Ishikawa (cell line): ENCODE data around the gene MYDGF.

Experiments
- CEBPB ChIP-seq: IDR thresholded peaks from 2 replicates; pipeline ENCODE4 v1.6.1; 2012
- CREB1 ChIP-seq: IDR thresholded peaks from 2 replicates; pipeline ENCODE4 v1.6.1; 2012; ENCODE audit warnings: low read depth
- EGR1 ChIP-seq: IDR thresholded peaks from 2 replicates; pipeline ENCODE4 v1.6.1; 2012
- EP300 ChIP-seq: IDR thresholded peaks from 2 replicates; pipeline ENCODE4 v1.6.1; 2012; ENCODE audit warnings: borderline replicate concordance
- FOXM1 ChIP-seq: IDR thresholded peaks from 2 replicates; pipeline ENCODE4 v1.6.1; 2012; ENCODE audit warnings: low read depth, borderline replicate concordance
- NFIC ChIP-seq: IDR thresholded peaks from 2 replicates; pipeline ENCODE4 v1.6.1; 2012
- RAD21 ChIP-seq: IDR thresholded peaks from 2 replicates; pipeline ENCODE4 v1.6.1; 2012; ENCODE audit warnings: low read depth
- TAF1 ChIP-seq: IDR thresholded peaks from 2 replicates; pipeline ENCODE4 v1.6.1; 2012; ENCODE audit warnings: low read depth, mild to moderate bottlenecking
- TCF12 ChIP-seq: IDR thresholded peaks from 2 replicates; pipeline ENCODE4 v1.6.1; 2012; ENCODE audit warnings: low read depth
- TEAD4 ChIP-seq: IDR thresholded peaks from 2 replicates; pipeline ENCODE4 v1.6.1; 2012
- USF1 ChIP-seq: IDR thresholded peaks from 2 replicates; pipeline ENCODE4 v1.6.1; 2012
- YY1 ChIP-seq: IDR thresholded peaks from 2 replicates; pipeline ENCODE4 v1.6.1; 2012; ENCODE audit warnings: low read depth
- ZBTB7A ChIP-seq: IDR thresholded peaks from 2 replicates; pipeline ENCODE4 v1.6.1; 2012; ENCODE audit warnings: low read depth
- TF ChIP-seq, protein P1 (sequence below): IDR thresholded peaks from 2 replicates; pipeline ENCODE4 v1.6.1; 2012; ENCODE audit warnings: low read depth, mild to moderate bottlenecking
- TF ChIP-seq, protein P2 (sequence below): IDR thresholded peaks from 2 replicates; pipeline ENCODE4 v1.6.1; 2012

Gene MYDGF

GRCh38 chr19:4624301-4624700 lies 45.8 kb downstream of the MYDGF start:
- TF ChIP-seq CREB1 = no peak

- TF ChIP-seq TAF1 = no peak
- TF ChIP-seq FOXM1 = no peak
- no peak for TF ChIP-seq TEAD4
- no peak for TF ChIP-seq YY1
- TF ChIP-seq TCF12 = no peak
- TF ChIP-seq, protein P1, sequence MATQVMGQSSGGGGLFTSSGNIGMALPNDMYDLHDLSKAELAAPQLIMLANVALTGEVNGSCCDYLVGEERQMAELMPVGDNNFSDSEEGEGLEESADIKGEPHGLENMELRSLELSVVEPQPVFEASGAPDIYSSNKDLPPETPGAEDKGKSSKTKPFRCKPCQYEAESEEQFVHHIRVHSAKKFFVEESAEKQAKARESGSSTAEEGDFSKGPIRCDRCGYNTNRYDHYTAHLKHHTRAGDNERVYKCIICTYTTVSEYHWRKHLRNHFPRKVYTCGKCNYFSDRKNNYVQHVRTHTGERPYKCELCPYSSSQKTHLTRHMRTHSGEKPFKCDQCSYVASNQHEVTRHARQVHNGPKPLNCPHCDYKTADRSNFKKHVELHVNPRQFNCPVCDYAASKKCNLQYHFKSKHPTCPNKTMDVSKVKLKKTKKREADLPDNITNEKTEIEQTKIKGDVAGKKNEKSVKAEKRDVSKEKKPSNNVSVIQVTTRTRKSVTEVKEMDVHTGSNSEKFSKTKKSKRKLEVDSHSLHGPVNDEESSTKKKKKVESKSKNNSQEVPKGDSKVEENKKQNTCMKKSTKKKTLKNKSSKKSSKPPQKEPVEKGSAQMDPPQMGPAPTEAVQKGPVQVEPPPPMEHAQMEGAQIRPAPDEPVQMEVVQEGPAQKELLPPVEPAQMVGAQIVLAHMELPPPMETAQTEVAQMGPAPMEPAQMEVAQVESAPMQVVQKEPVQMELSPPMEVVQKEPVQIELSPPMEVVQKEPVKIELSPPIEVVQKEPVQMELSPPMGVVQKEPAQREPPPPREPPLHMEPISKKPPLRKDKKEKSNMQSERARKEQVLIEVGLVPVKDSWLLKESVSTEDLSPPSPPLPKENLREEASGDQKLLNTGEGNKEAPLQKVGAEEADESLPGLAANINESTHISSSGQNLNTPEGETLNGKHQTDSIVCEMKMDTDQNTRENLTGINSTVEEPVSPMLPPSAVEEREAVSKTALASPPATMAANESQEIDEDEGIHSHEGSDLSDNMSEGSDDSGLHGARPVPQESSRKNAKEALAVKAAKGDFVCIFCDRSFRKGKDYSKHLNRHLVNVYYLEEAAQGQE = no peak
- TF ChIP-seq, protein P2, sequence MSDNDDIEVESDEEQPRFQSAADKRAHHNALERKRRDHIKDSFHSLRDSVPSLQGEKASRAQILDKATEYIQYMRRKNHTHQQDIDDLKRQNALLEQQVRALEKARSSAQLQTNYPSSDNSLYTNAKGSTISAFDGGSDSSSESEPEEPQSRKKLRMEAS = no peak
- TF ChIP-seq USF1 = no peak
- no peak for TF ChIP-seq RAD21
- no peak for TF ChIP-seq NFIC
Observed at GRCh38 chr19:4622695-4623421, 47.3 kb downstream of the MYDGF start.

DNA sequence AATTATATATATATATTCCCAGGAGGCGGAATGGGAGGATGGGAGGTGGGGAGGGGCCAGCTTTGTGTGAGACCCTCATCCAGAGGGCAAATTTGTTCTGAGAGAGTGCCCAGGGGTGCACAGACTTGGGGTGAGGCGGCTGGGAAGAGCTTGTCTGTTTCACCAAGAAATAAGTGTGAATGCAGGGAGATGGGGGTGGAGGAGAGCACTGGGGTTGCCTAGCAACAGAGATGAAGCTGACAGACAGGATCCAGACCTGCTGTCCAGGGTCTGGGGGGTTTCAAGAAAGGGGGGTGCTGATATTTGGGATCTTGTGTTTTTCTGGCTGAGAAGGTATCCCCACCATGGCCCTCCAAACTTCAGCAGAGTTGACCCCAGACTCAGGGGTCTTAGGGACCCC lies 49.5 kb downstream of the MYDGF start:
- TF ChIP-seq YY1 (no peak), TAF1 (no peak), RAD21 (no peak), USF1 (no peak), EGR1 (no peak), TEAD4 (no peak)

- TF ChIP-seq ZBTB7A (no peak), CEBPB (no peak), YY1 (no peak), RAD21 (no peak), EP300 (no peak), FOXM1 (no peak), TCF12 (no peak), EGR1 (no peak), TEAD4 (no peak), NFIC (no peak), TAF1 (no peak)
- TF ChIP-seq, protein P1 = no peak
Observed at GRCh38 chr19:4619668-4620294, 50.4 kb downstream of the MYDGF start.

GRCh38 chr19:4618019-4618418 lies 52.1 kb downstream of the MYDGF start:
- no peak for TF ChIP-seq CREB1
- no peak for TF ChIP-seq FOXM1
- TF ChIP-seq NFIC = no peak
- no peak for TF ChIP-seq TCF12
- TF ChIP-seq, protein P1 = no peak
- TF ChIP-seq RAD21 = no peak
- no peak for TF ChIP-seq EGR1
- TF ChIP-seq CEBPB = no peak
- TF ChIP-seq ZBTB7A = no peak
- TF ChIP-seq TEAD4 = no peak
- TF ChIP-seq EP300 = no peak
- TF ChIP-seq YY1 = no peak
- TF ChIP-seq USF1 = no peak
- TF ChIP-seq TAF1 = no peak
- TF ChIP-seq, protein P2 = no peak
